NB4 (cell line): ENCODE data around the gene SLC16A8.

Experiments used
- DNase-seq: peaks from one replicate; pipeline ENCODE4 v3.0.0; 2010; ENCODE audit warnings: low read depth
- H3K4me3 ChIP-seq: one replicate; pipeline ENCODE4 v1.5.1; 2011; ENCODE audit warnings: mild to moderate bottlenecking, low read depth, low read length, moderate library complexity
- CTCF ChIP-seq: IDR thresholded peaks from one replicate; pipeline ENCODE4 v1.5.1; 2012; ENCODE audit warnings: low read depth, low read length
- MAX ChIP-seq: IDR thresholded peaks from 2 replicates; pipeline ENCODE4 v1.6.1; 2011; ENCODE audit warnings: low read depth, low read length
- MYC ChIP-seq: IDR thresholded peaks from 2 replicates; pipeline ENCODE4 v1.6.1; 2011; ENCODE audit warnings: low read depth, low read length
- POLR2A ChIP-seq: IDR thresholded peaks from 2 replicates; pipeline ENCODE4 v1.6.1; 2011; ENCODE audit warnings: mild to moderate bottlenecking; ENCODE audit not compliant: insufficient read length; ENCODE audit errors: extremely low read depth

The SLC16A8 gene

GRCh38 chr22:38033522-38034277 is 50.3 kb downstream of the SLC16A8 start:
- H3K4me3 ChIP-seq = peak overlapping the region; percentile 32
- DNase-seq = peak; percentile 24
- TF ChIP-seq MAX (no peak), POLR2A (no peak), CTCF (no peak), MYC (no peak)

GRCh38 chr22:38032681-38033521 is 51.1 kb downstream of the SLC16A8 start:
- DNase-seq = peak; percentile 89
- H3K4me3 ChIP-seq = no peak overlapping the region
- TF ChIP-seq POLR2A (no peak), MAX (peak; percentile 49; the same call in 1 of the 2 replicates), CTCF (no peak), MYC (peak; percentile 49; the same call in 1 of the 2 replicates)

- H3K4me3 ChIP-seq = no peak overlapping the region
- TF ChIP-seq MYC (no peak), POLR2A (no peak), CTCF (no peak), MAX (no peak)
- DNase-seq = no peak
Measured at GRCh38 chr22:38031491-38031890, 52.5 kb downstream of the SLC16A8 start.

GRCh38 chr22:38030311-38031133 is 53.5 kb downstream of the SLC16A8 start:
- no peak for TF ChIP-seq MAX
- TF ChIP-seq CTCF = no peak
- no peak for TF ChIP-seq MYC
- TF ChIP-seq POLR2A = no peak
- H3K4me3 ChIP-seq = no peak overlapping the region
- no peak for DNase-seq

GRCh38 chr22:38029901-38030300 is 54.1 kb downstream of the SLC16A8 start:
- TF ChIP-seq CTCF (no peak), MAX (no peak), POLR2A (no peak), MYC (no peak)
- no peak for DNase-seq

More at GRCh38 chr22:38029901-38030300, 54.1 kb downstream of the SLC16A8 start:
- no peak overlapping the region for H3K4me3 ChIP-seq
